PC-9 (cell line): ENCODE data around the gene C1orf232. TPM values are rescaled to one million over a fixed set of nuclear protein-coding genes. Genes with fewer than 3 reads are reported as not detected.

Source experiments
- BruUV-seq: library from RNA; stranded (reverse); fragments of 400-500 nt; replicated peaks from 2 replicates; lab custom pipeline; 2021; lab: Mats Ljungman, UMichigan
- CTCF ChIA-PET: fragments of 300-600 bp; sonication (Branson Sonifier 250); formaldehyde crosslinking; loops from one replicate; lab custom pipeline; 2022; ENCODE audit warnings: antibody characterized with exemption; lab: Charles Lee
- POLR2A ChIA-PET: fragments of 300-600 bp; sonication (Branson Sonifier 250); formaldehyde crosslinking; loops from one replicate; lab custom pipeline; 2022; ENCODE audit warnings: antibody characterized with exemption; ENCODE audit not compliant: unreplicated experiment; lab: Charles Lee
- DNase-seq, 2 experiments: peaks; one replicate each; pipeline versions ENCODE4 v3.0.0 to v3.0.0-alpha.2; 2015 to 2022; ENCODE audit warnings: mixed read lengths in 1 of 2
- H2AFZ ChIP-seq: fragments of 200-600 bp; sonication (generic); 2 replicates; pipeline ENCODE4 v1.8.1; 2017; ENCODE audit warnings: antibody characterized with exemption
- H3F3A ChIP-seq: fragments of 200-600 bp; sonication (generic); 2 replicates; pipeline ENCODE4 v1.8.1; 2017; ENCODE audit warnings: antibody characterized with exemption, mild to moderate bottlenecking, low read depth; ENCODE audit not compliant: insufficient read depth
- H3K27ac ChIP-seq: fragments of 200-600 bp; sonication (generic); 2 replicates; pipeline ENCODE4 v1.6.1; 2016; ENCODE audit warnings: mixed run types
- H3K27me3 ChIP-seq: fragments of 200-600 bp; sonication (generic); 2 replicates; pipeline ENCODE4 v1.6.1; 2016; ENCODE audit warnings: low read depth, mixed run types; ENCODE audit not compliant: insufficient read depth
- H3K36me3 ChIP-seq: fragments of 200-600 bp; sonication (generic); 2 replicates; pipeline ENCODE4 v1.6.1; 2016; ENCODE audit warnings: low read depth, mixed run types
- H3K4me1 ChIP-seq: fragments of 200-600 bp; sonication (generic); replicated peaks from 2 replicates; pipeline ENCODE4 v1.6.1; 2016; ENCODE audit warnings: mixed run types; ENCODE audit not compliant: insufficient read depth
- H3K4me2 ChIP-seq: fragments of 200-600 bp; sonication (generic); 2 replicates; pipeline ENCODE4 v1.6.1; 2017; ENCODE audit warnings: mixed run types
- H3K4me3 ChIP-seq: fragments of 200-600 bp; sonication (generic); 2 replicates; pipeline ENCODE4 v1.6.1; 2016; ENCODE audit warnings: mixed run types
- H3K79me2 ChIP-seq: fragments of 200-600 bp; sonication (generic); 2 replicates; pipeline ENCODE4 v1.6.1; 2017; ENCODE audit warnings: low read depth, mixed run types
- H3K9me2 ChIP-seq: fragments of 200-600 bp; sonication (generic); 2 replicates; pipeline ENCODE4 v1.8.1; 2017; ENCODE audit warnings: mild to moderate bottlenecking; ENCODE audit not compliant: insufficient read depth
- H3K9me3 ChIP-seq: fragments of 200-600 bp; sonication (generic); 2 replicates; pipeline ENCODE4 v1.8.1; 2016; ENCODE audit warnings: low read depth; ENCODE audit not compliant: insufficient read depth
- H4K20me1 ChIP-seq: fragments of 200-600 bp; sonication (generic); 2 replicates; pipeline ENCODE4 v1.8.1; 2017; ENCODE audit not compliant: insufficient read depth
- CTCF ChIP-seq: fragments of 200-600 bp; sonication (generic); conservative IDR thresholded peaks from 2 replicates; pipeline ENCODE4 v1.6.1; 2017; ENCODE audit warnings: mixed run types, antibody characterized with exemption, mild to moderate bottlenecking, moderate library complexity
- EZH2 ChIP-seq: fragments of 200-600 bp; sonication (generic); IDR thresholded peaks from 2 replicates; pipeline ENCODE4 v1.8.0; 2017; ENCODE audit warnings: antibody characterized with exemption, low read depth
- intact Hi-C: fragments of 100-400 bp; cut with micrococcal nuclease; formaldehyde crosslinking; loops from one replicate; pipeline ENCODE4 v1.10.0; 2022; ENCODE audit not compliant: unreplicated experiment
- total RNA-seq: library from RNA; stranded (reverse); gene quantifications from 2 replicates; pipeline ENCODE4 v1.2.3, GENCODE V29; 2021

Gene C1orf232
- total RNA-seq, 1 experiment from 2014 or later = not detected

DNA sequence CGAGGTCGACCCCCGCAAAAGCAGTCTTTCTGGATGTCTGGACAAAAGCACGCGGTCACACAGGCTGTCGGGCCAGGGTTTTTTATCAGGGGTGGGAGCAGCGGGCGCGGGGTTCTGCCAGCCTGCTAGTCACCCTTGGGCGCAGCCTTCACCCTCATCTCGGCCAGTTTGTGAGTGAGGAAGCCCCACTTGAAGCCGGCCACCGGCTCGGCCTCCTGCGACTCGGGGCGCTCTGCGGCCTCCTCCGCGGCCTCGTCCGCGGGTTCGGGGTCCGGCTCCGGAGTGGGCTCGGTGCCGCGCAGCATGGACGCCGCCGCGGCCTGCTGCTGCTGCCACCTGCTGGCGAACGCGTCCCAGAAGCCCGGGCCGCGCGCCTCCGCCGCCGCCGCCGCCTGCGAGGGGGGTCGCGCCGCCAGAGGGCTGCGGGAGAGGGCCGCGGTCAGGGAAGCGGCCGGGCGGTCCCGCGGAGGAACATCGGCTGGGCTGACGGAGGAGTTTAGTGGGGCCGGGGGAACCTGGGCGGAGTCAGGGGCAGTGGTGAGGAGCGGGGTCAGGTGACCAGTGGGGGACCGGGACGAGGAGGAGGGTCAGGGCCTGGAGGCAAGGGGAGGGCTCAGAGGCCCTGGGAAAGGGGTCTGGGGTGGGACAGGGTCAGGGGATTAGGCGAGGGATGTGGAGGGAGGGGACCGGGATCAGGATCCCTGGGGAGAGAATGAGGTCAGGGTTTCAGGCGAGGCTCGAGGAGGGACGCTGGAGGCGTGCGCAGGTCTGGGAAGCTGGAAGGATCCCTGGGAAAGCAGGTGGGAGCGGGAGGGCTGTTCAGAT, 4.5 kb downstream of the C1orf232 start:
- Histone ChIP-seq H2AFZ (peak overlapping the region; percentile 75), H3K27me3 (peaks cover 18% of the 10 kb centered on the region), H3K4me2 (peak overlapping the region; percentile 71), H3F3A (no peaks in the 10 kb centered on the region; the same call in 1 of the 2 replicates), H3K4me1 (0 out of 2 replicates have a peak, but pooled peaks cover 3% of the 10 kb centered on the region), H3K79me2 (no peaks in the 10 kb centered on the region), H3K27ac (no peak overlapping the region), H4K20me1 (no peaks in the 10 kb centered on the region), H3K9me3 (no peaks in the 10 kb centered on the region), H3K4me3 (peak overlapping the region; percentile 54; the same call in 1 of the 2 replicates), H3K9me2 (no peaks in the 10 kb centered on the region), H3K36me3 (no peaks in the 10 kb centered on the region)
- no TSS peak for BruUV-seq
- intact Hi-C loops = loop anchor here (5.0 to 10.0 kb wide), 3 partner anchors 57 to 269 kb away; no protein-coding TSS in a partner anchor
- peak in 1 of 2 experiments; percentile 38 for DNase-seq
- ChIA-PET POLR2A (no interaction called here), CTCF (interaction anchor here (0.6 kb wide), 1 partner anchor 38 kb away, joined by 5 read pairs; no protein-coding TSS in a partner anchor)
- TF ChIP-seq CTCF = peak; percentile 43; the same call in 1 of the 2 replicates
- no peak for TF ChIP-seq EZH2

- H2AFZ ChIP-seq = peak overlapping the region; percentile 75
- BruUV-seq = no TSS peak
- H3K4me3 ChIP-seq = peak overlapping the region; percentile 54; the same call in 1 of the 2 replicates
- no peaks in the 10 kb centered on the region; the same call in 1 of the 2 replicates for H3F3A ChIP-seq
- H4K20me1 ChIP-seq = no peaks in the 10 kb centered on the region
- peaks cover 18% of the 10 kb centered on the region for H3K27me3 ChIP-seq
- H3K27ac ChIP-seq = no peak overlapping the region
- 0 out of 2 replicates have a peak, but pooled peaks cover 3% of the 10 kb centered on the region for H3K4me1 ChIP-seq
- H3K9me3 ChIP-seq = no peaks in the 10 kb centered on the region
- DNase-seq = no peak
- intact Hi-C loops = loop anchor here (5.0 to 10.0 kb wide), 3 partner anchors 56 to 269 kb away; no protein-coding TSS in a partner anchor
- H3K9me2 ChIP-seq = no peaks in the 10 kb centered on the region
- TF ChIP-seq EZH2 (no peak), CTCF (no peak)
- ChIA-PET CTCF (interaction anchor here (0.6 kb wide), 1 partner anchor 38 kb away, joined by 5 read pairs; no protein-coding TSS in a partner anchor), POLR2A (no interaction called here)
- H3K4me2 ChIP-seq = peak overlapping the region; percentile 71
- no peaks in the 10 kb centered on the region for H3K36me3 ChIP-seq
- H3K79me2 ChIP-seq = no peaks in the 10 kb centered on the region
These were observed 5.1 kb downstream of the C1orf232 start for GRCh38 chr1:26163684-26164035.

- no peaks in the 10 kb centered on the region for H3K36me3 ChIP-seq
- BruUV-seq = no TSS peak
- H3K4me3 ChIP-seq = peak overlapping the region; percentile 56; the same call in 1 of the 2 replicates
- intact Hi-C loops = loop anchor here (5.0 to 10.0 kb wide), 3 partner anchors 55 to 267 kb away; no protein-coding TSS in a partner anchor
- CTCF ChIA-PET = no interaction called here
- DNase-seq = no peak
- peak overlapping the region; percentile 90 for H3K4me2 ChIP-seq
- H3K9me2 ChIP-seq = no peaks in the 10 kb centered on the region
- peak overlapping the region; percentile 80 for H2AFZ ChIP-seq
- H3K27me3 ChIP-seq = peaks cover 18% of the 10 kb centered on the region
- no peaks in the 10 kb centered on the region; the same call in 1 of the 2 replicates for H3F3A ChIP-seq
- TF ChIP-seq CTCF (no peak), EZH2 (0 out of 2 replicates have a peak, but pooled peaks have one; percentile 31)
- H3K27ac ChIP-seq = no peak overlapping the region
- H3K4me1 ChIP-seq = 0 out of 2 replicates have a peak, but pooled peaks cover 3% of the 10 kb centered on the region
- no peaks in the 10 kb centered on the region for H3K79me2 ChIP-seq
- no peaks in the 10 kb centered on the region for H4K20me1 ChIP-seq
- H3K9me3 ChIP-seq = no peaks in the 10 kb centered on the region
- POLR2A ChIA-PET = no interaction called here
These were observed 6.5 kb downstream of the C1orf232 start for GRCh38 chr1:26162220-26162709.
